ENCODE results near the gene DAND5.
"Not testable (repeated sequence)": the region's sequence is repeated elsewhere in the genome, so short reads cannot be mapped to it uniquely, and the experiment has no call there.

The DAND5 gene

GRCh38 chr19:12946092-12946721, 23.2 kb upstream of the DAND5 start:
- peak in 1 of 2 donors; percentile 56 for DNase-seq (ENCODE audit: low read depth in 2 of 2)

GRCh38 chr19:12946731-12947496, 22.5 kb upstream of the DAND5 start:
- no peak for DNase-seq (ENCODE audit: low read depth in 2 of 2)

- DNase-seq (ENCODE audit: low read depth in 2 of 2) = no peak
Observed at GRCh38 chr19:12947702-12948611, 21.4 kb upstream of the DAND5 start.

- DNase-seq (ENCODE audit: low read depth in 2 of 2) = no peak
Observed at GRCh38 chr19:12948612-12949362, 20.6 kb upstream of the DAND5 start.

- DNase-seq (ENCODE audit: low read depth in 2 of 2) = no peak
Observed at GRCh38 chr19:12949363-12950283, 19.8 kb upstream of the DAND5 start.

GRCh38 chr19:12952050-12952449, 17.3 kb upstream of the DAND5 start:
- not testable (repeated sequence) for DNase-seq (ENCODE audit: low read depth in 2 of 2)

- DNase-seq (ENCODE audit: low read depth in 2 of 2) = no peak
Observed at GRCh38 chr19:12952488-12953137, 16.8 kb upstream of the DAND5 start.

GRCh38 chr19:12953138-12953798, 16.1 kb upstream of the DAND5 start:
- DNase-seq (ENCODE audit: low read depth in 2 of 2) = no peak

GRCh38 chr19:12953799-12954611, 15.4 kb upstream of the DAND5 start:
- no peak for DNase-seq (ENCODE audit: low read depth in 2 of 2)

GRCh38 chr19:12954612-12954962, 14.8 kb upstream of the DAND5 start:
- DNase-seq (ENCODE audit: low read depth in 2 of 2) = no peak

- DNase-seq (ENCODE audit: low read depth in 2 of 2) = not testable (repeated sequence)
Observed at GRCh38 chr19:12955575-12955974, 13.8 kb upstream of the DAND5 start.

GRCh38 chr19:12955996-12956395, 13.4 kb upstream of the DAND5 start:
- DNase-seq (ENCODE audit: low read depth in 2 of 2) = no peak

GRCh38 chr19:12956446-12957388, 12.7 kb upstream of the DAND5 start, which contains the start of gene GADD45GIP1:
Gene GADD45GIP1 (minus strand): TSS chr19:12957223. CDS start chr19:12957212, 11 bp downstream.
- DNase-seq (ENCODE audit: low read depth in 2 of 2) = peak; percentile 70 to 81

- DNase-seq (ENCODE audit: low read depth in 2 of 2) = not testable (repeated sequence)
Observed at GRCh38 chr19:12957389-12957952, 11.9 kb upstream of the DAND5 start.

GRCh38 chr19:12959481-12959880, 9.9 kb upstream of the DAND5 start:
- no peak for DNase-seq (ENCODE audit: low read depth in 2 of 2)

GRCh38 chr19:12965017-12965811, 4.2 kb upstream of the DAND5 start:
- DNase-seq (ENCODE audit: low read depth in 2 of 2) = peak; percentile 75 to 82

Measured in stimulated activated CD4-positive, alpha-beta T cell treated with anti-CD3 and anti-CD28 coated beads, Interleukin-1b, Interleukin-23, amount 100 ng/mL, for 4 hours (primary cell).